ENCODE results near the gene FAM83F.

The FAM83F gene

DNA sequence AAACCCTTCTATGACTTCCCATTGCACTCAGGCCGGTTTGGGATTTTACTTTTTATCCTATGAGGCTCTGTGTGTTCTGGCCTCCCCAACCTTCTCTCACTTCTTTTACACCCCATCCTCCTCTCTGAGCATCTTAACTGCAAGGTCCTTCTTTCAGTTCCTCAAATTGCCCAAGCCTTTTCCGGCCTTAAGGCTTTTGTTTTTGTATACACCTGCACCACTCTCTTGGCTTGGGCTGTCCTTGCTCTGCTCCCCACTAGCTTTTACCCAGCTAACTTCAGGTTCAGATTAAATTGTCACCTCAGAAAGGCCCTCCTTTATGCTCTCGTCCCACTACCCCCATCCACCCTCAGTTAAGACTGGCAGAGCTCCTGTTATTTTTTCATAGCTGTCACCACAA is 55.5 kb downstream of the FAM83F start:
- no peak overlapping the region for H3K4me3 ChIP-seq (ENCODE audit: low read depth, low read length)
- TF ChIP-seq, protein P1, sequence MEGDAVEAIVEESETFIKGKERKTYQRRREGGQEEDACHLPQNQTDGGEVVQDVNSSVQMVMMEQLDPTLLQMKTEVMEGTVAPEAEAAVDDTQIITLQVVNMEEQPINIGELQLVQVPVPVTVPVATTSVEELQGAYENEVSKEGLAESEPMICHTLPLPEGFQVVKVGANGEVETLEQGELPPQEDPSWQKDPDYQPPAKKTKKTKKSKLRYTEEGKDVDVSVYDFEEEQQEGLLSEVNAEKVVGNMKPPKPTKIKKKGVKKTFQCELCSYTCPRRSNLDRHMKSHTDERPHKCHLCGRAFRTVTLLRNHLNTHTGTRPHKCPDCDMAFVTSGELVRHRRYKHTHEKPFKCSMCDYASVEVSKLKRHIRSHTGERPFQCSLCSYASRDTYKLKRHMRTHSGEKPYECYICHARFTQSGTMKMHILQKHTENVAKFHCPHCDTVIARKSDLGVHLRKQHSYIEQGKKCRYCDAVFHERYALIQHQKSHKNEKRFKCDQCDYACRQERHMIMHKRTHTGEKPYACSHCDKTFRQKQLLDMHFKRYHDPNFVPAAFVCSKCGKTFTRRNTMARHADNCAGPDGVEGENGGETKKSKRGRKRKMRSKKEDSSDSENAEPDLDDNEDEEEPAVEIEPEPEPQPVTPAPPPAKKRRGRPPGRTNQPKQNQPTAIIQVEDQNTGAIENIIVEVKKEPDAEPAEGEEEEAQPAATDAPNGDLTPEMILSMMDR (IDR thresholded peaks at IDR 0.05; ENCODE audit: low read depth, low read length) = no peak
- in situ Hi-C loops (cut with HindIII; ENCODE audit: low sequenced_read_pairs) = no loop called here
- no peak for DNase-seq (ENCODE audit: low read depth, low spot score)

- H3K4me3 ChIP-seq (ENCODE audit: low read depth, low read length) = no peak overlapping the region
- DNase-seq (ENCODE audit: low read depth, low spot score) = no peak
- TF ChIP-seq, protein P1 (IDR thresholded peaks at IDR 0.05; ENCODE audit: low read depth, low read length) = no peak
- in situ Hi-C loops (cut with HindIII; ENCODE audit: low sequenced_read_pairs) = no loop called here
Observed at GRCh38 chr22:40051322-40051721, 56.6 kb downstream of the FAM83F start.

- in situ Hi-C loops (cut with HindIII; ENCODE audit: low sequenced_read_pairs) = no loop called here
- DNase-seq (ENCODE audit: low read depth, low spot score) = no peak
- TF ChIP-seq, protein P1 (IDR thresholded peaks at IDR 0.05; ENCODE audit: low read depth, low read length) = no peak
- no peak overlapping the region for H3K4me3 ChIP-seq (ENCODE audit: low read depth, low read length)
Observed at GRCh38 chr22:40053460-40053859, 58.7 kb downstream of the FAM83F start.

DNA sequence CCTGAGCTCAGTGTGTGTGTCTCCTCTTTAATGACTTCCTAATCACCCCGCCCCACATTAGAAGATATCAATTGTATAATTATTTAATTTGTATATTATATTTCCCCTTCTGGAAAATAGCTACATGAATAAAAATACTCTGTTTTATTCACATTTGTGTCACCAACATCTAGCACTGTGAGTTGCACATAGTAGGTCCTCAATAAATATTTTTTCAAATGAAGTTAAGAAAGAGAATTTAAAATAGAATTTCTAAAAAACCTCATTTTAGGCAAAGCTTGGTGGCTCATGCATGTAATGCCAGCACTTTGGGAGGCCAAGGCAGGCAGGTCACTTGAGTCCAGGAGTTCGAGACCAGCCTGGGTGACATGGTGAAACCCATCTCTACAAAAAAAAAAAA is 59.7 kb downstream of the FAM83F start:
- DNase-seq (ENCODE audit: low read depth, low spot score) = no peak
- in situ Hi-C loops (cut with HindIII; ENCODE audit: low sequenced_read_pairs) = no loop called here
- no peak overlapping the region for H3K4me3 ChIP-seq (ENCODE audit: low read depth, low read length)
- TF ChIP-seq, protein P1 (IDR thresholded peaks at IDR 0.05; ENCODE audit: low read depth, low read length) = no peak

- no peak overlapping the region for H3K4me3 ChIP-seq (ENCODE audit: low read depth, low read length)
- in situ Hi-C loops (cut with HindIII; ENCODE audit: low sequenced_read_pairs) = no loop called here
- DNase-seq (ENCODE audit: low read depth, low spot score) = no peak
- TF ChIP-seq, protein P1 (IDR thresholded peaks at IDR 0.05; ENCODE audit: low read depth, low read length) = no peak
Observed at GRCh38 chr22:40055143-40055883, 60.6 kb downstream of the FAM83F start.

DNA sequence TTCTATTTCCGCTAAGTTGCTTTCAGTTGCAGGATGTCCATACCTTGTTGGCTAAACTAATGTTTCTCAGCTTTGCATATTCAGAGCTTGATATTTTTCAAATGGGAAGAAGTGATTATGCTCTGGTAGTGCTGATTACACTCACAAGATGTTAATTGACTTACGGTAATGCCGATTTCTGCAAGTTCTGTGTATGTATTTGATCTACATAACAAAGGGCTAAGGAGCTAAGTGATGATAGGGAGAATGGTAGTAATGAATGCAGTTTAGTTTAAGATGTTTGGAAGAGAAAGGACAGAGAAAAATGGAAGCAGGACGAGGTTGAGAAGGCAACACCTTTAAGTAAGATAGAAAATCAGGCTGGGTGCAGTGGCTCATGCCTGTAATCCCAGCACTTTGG is 61.4 kb downstream of the FAM83F start:
- TF ChIP-seq, protein P1 (IDR thresholded peaks at IDR 0.05; ENCODE audit: low read depth, low read length) = no peak
- in situ Hi-C loops (cut with HindIII; ENCODE audit: low sequenced_read_pairs) = no loop called here
- H3K4me3 ChIP-seq (ENCODE audit: low read depth, low read length) = no peak overlapping the region
- DNase-seq (ENCODE audit: low read depth, low spot score) = no peak
